OCI-LY1 (cell line): ENCODE results near the gene MYLIP.

Experiments
- H2AFZ ChIP-seq: fragments of 200-600 bp; sonication (generic), shearing (Covaris generic); 2 replicates; pipeline ENCODE4 v1.6.0; 2014; ENCODE audit warnings: antibody characterized with exemption, mild to moderate bottlenecking, low read length
- H3F3A ChIP-seq: fragments of 200-600 bp; sonication (generic), shearing (Covaris generic); 2 replicates; pipeline ENCODE4 v1.6.0; 2014; ENCODE audit warnings: mild to moderate bottlenecking, antibody characterized with exemption, low read length, moderate library complexity; ENCODE audit not compliant: insufficient read depth
- H3K27ac ChIP-seq: fragments of 200-600 bp; sonication (generic); 2 replicates; pipeline ENCODE4 v1.5.1; 2014; ENCODE audit warnings: low read length, mixed run types, mild to moderate bottlenecking, low read depth; ENCODE audit not compliant: poor library complexity, severe bottlenecking
- H3K27me3 ChIP-seq: fragments of 200-600 bp; sonication (generic); 2 replicates; pipeline ENCODE4 v1.6.0; 2014; ENCODE audit warnings: antibody characterized with exemption, mild to moderate bottlenecking, low read length, moderate library complexity; ENCODE audit not compliant: insufficient read depth
- H3K36me3 ChIP-seq: fragments of 200-600 bp; sonication (generic); 2 replicates; pipeline ENCODE4 v1.6.1; 2014; ENCODE audit warnings: mild to moderate bottlenecking, antibody characterized with exemption, low read length, moderate library complexity, mixed read lengths; ENCODE audit not compliant: insufficient read depth
- H3K4me1 ChIP-seq: fragments of 200-600 bp; sonication (generic); 2 replicates; pipeline ENCODE4 v1.5.1; 2014; ENCODE audit warnings: mild to moderate bottlenecking, low read length, moderate library complexity; ENCODE audit not compliant: insufficient read depth, severe bottlenecking
- H3K4me2 ChIP-seq: fragments of 200-600 bp; sonication (generic), shearing (Covaris generic); 2 replicates; pipeline ENCODE4 v1.6.1; 2014; ENCODE audit warnings: low read length
- H3K4me3 ChIP-seq: fragments of 200-600 bp; sonication (generic); 2 replicates; pipeline ENCODE4 v1.5.1; 2014; ENCODE audit warnings: low read length, low read depth, mild to moderate bottlenecking, mixed read lengths; ENCODE audit not compliant: poor library complexity, severe bottlenecking
- H3K79me2 ChIP-seq: fragments of 200-600 bp; shearing (Covaris generic); 2 replicates; pipeline ENCODE4 v1.6.1; 2016; ENCODE audit warnings: mixed run types, low read length, mixed read lengths; ENCODE audit not compliant: insufficient read depth
- H3K9ac ChIP-seq: fragments of 200-600 bp; sonication (generic), shearing (Covaris generic); 2 replicates; pipeline ENCODE4 v1.6.1; 2014; ENCODE audit warnings: mild to moderate bottlenecking, low read length, mixed read lengths
- H3K9me2 ChIP-seq: fragments of 200-600 bp; sonication (generic), shearing (Covaris generic); 2 replicates; pipeline ENCODE4 v1.6.1; 2014; ENCODE audit warnings: low read depth, mild to moderate bottlenecking, low read length, mixed read lengths
- H3K9me3 ChIP-seq: fragments of 200-600 bp; shearing (Covaris generic); 2 replicates; pipeline ENCODE4 v1.6.1; 2014; ENCODE audit warnings: low read length, mixed read lengths
- H4K20me1 ChIP-seq: fragments of 200-600 bp; sonication (generic), shearing (Covaris generic); 2 replicates; pipeline ENCODE4 v1.6.0; 2016; ENCODE audit warnings: mild to moderate bottlenecking, low read length; ENCODE audit not compliant: insufficient read depth
- EZH2 ChIP-seq: fragments of 200-600 bp; sonication (generic), shearing (Covaris generic); IDR thresholded peaks from 2 replicates; pipeline ENCODE4 v1.8.0; 2017; ENCODE audit warnings: borderline replicate concordance, mixed run types, mild to moderate bottlenecking, antibody characterized with exemption, low read length, moderate library complexity, mixed read lengths
- TF ChIP-seq, protein P1 (sequence below): fragments of 200-600 bp; sonication (generic), shearing (Covaris generic); IDR thresholded peaks from 2 replicates; pipeline ENCODE4 v1.5.1; 2017; ENCODE audit warnings: mild to moderate bottlenecking, antibody characterized with exemption, low read length, moderate library complexity, mixed read lengths

The MYLIP gene

DNA sequence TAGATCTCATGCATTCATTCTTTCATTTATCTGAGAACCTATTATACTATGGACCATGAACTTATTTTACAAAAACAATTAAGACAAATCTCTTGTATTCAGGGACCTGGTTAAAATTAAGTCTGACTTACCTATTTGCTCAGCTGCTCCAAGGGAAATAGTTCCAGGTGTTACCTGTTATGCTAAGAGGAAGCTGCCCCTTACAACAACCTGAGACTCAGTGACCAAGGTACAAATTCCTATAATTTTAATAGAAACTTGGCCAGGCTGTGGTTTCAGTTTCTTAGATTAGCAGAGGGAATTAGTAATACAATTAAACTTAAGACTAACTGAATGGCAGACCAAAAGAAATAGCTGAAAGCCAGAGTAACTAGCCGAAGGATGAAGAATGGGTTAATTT lies 61.3 kb downstream of the MYLIP start:
- TF ChIP-seq EZH2, result no peak
- TF ChIP-seq, protein P1, sequence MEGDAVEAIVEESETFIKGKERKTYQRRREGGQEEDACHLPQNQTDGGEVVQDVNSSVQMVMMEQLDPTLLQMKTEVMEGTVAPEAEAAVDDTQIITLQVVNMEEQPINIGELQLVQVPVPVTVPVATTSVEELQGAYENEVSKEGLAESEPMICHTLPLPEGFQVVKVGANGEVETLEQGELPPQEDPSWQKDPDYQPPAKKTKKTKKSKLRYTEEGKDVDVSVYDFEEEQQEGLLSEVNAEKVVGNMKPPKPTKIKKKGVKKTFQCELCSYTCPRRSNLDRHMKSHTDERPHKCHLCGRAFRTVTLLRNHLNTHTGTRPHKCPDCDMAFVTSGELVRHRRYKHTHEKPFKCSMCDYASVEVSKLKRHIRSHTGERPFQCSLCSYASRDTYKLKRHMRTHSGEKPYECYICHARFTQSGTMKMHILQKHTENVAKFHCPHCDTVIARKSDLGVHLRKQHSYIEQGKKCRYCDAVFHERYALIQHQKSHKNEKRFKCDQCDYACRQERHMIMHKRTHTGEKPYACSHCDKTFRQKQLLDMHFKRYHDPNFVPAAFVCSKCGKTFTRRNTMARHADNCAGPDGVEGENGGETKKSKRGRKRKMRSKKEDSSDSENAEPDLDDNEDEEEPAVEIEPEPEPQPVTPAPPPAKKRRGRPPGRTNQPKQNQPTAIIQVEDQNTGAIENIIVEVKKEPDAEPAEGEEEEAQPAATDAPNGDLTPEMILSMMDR, result no peak
- no peaks in the 10 kb centered on the region for H4K20me1 ChIP-seq
- no peak overlapping the region for H3K9ac ChIP-seq
- H3K27me3 ChIP-seq, result no peaks in the 10 kb centered on the region
- H3K9me3 ChIP-seq, result no peaks in the 10 kb centered on the region; the same call in 1 of the 2 replicates
- H3F3A ChIP-seq, result no peaks in the 10 kb centered on the region
- H3K36me3 ChIP-seq, result no peaks in the 10 kb centered on the region
- H3K4me3 ChIP-seq, result no peak overlapping the region
- H3K4me1 ChIP-seq, result peaks cover 6% of the 10 kb centered on the region
- H3K79me2 ChIP-seq, result no peaks in the 10 kb centered on the region
- H3K27ac ChIP-seq, result no peak overlapping the region
- H3K9me2 ChIP-seq, result no peaks in the 10 kb centered on the region
- H3K4me2 ChIP-seq, result no peak overlapping the region
- no peak overlapping the region for H2AFZ ChIP-seq

DNA sequence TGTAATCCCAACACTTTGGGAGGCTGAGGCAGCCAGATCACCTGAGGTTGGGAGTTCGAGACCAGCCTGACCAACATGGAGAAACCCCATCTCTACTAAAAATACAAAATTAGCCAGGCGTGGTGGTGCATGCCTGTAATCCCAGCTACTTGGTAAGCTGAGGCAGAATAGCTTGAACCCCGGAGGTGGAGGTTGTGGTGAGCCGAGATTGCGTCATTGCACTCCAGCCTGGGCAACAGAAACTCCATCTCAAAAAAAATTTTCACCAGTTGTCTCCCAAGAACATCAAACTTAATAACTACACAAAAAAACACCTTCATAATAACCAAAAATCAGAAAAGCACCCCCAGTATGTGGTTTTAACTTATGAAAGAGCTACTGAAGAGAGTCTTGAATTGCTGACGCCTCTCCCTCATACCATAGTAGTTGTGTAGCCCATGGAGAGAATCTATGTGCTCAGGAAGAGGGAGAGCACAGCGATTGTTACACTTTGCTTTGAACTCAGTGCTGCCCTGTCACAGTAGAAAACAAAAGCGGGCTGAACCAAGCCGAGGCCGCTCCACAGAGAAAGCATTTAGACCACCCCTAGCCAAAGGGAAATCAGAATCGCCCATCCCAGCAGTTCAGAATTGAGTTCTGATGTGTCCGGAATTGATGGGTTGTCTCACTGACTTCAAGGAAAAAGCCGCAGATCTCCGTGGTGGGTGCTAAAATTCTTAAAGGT lies 67.5 kb downstream of the MYLIP start:
- no peak overlapping the region for H3K4me3 ChIP-seq
- no peak overlapping the region for H3K9ac ChIP-seq
- no peaks in the 10 kb centered on the region for H4K20me1 ChIP-seq
- H3K79me2 ChIP-seq, result no peaks in the 10 kb centered on the region
- no peaks in the 10 kb centered on the region; the same call in 1 of the 2 replicates for H3K9me3 ChIP-seq
- no peaks in the 10 kb centered on the region for H3F3A ChIP-seq
- H3K27me3 ChIP-seq, result no peaks in the 10 kb centered on the region
- H3K4me1 ChIP-seq, result peaks cover 33% of the 10 kb centered on the region
- H3K4me2 ChIP-seq, result no peak overlapping the region
- H3K36me3 ChIP-seq, result no peaks in the 10 kb centered on the region
- no peak overlapping the region for H3K27ac ChIP-seq
- H3K9me2 ChIP-seq, result no peaks in the 10 kb centered on the region
- H2AFZ ChIP-seq, result no peak overlapping the region
- TF ChIP-seq, protein P1, result no peak

DNA sequence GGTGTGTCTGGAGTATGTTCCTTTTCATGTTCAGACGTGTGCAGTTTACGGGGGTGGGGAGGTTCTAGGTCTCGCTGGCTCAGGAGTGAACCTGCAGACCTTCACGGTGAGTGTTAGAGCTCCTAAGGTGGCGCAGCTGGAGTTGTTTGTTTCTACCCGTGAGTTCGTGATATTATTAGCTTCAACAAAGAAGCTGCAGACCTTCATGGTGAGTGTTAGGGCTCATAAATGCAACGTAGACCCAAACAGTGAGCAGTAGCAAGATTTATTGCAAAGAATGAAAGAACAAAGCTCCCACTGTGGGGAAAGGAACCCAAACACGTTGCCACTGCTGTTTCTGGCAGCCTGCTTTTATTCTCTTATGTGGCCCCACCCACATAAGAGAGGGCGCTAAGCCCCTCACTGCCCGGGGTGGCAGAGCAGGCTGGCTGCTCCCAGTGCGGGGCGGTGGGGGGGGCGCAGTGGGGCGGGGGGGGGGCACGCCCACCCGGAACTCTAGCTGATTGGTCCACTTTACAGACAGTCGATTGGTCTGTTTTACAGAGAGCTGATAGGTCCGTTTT lies 68.2 kb downstream of the MYLIP start:
- Histone ChIP-seq H3F3A (no peaks in the 10 kb centered on the region), H3K9me2 (no peaks in the 10 kb centered on the region), H3K4me3 (no peak overlapping the region), H3K4me1 (peaks cover 33% of the 10 kb centered on the region), H2AFZ (no peak overlapping the region), H3K36me3 (no peaks in the 10 kb centered on the region), H3K27ac (no peak overlapping the region), H3K79me2 (no peaks in the 10 kb centered on the region), H4K20me1 (no peaks in the 10 kb centered on the region), H3K4me2 (no peak overlapping the region), H3K9me3 (no peaks in the 10 kb centered on the region; the same call in 1 of the 2 replicates), H3K9ac (no peak overlapping the region), H3K27me3 (no peaks in the 10 kb centered on the region)
- TF ChIP-seq, protein P1, result no peak
